GM19397 (cell line): ENCODE results near the gene TALDO1.

Experiments used
- ATAC-seq: cut with Tn5 transposase; IDR thresholded peaks from one replicate; pipeline ENCODE4 v1.9.1; 2021; ENCODE audit warnings: mild to moderate bottlenecking, moderate library complexity; ENCODE audit not compliant: unreplicated experiment

TALDO1 gene

DNA sequence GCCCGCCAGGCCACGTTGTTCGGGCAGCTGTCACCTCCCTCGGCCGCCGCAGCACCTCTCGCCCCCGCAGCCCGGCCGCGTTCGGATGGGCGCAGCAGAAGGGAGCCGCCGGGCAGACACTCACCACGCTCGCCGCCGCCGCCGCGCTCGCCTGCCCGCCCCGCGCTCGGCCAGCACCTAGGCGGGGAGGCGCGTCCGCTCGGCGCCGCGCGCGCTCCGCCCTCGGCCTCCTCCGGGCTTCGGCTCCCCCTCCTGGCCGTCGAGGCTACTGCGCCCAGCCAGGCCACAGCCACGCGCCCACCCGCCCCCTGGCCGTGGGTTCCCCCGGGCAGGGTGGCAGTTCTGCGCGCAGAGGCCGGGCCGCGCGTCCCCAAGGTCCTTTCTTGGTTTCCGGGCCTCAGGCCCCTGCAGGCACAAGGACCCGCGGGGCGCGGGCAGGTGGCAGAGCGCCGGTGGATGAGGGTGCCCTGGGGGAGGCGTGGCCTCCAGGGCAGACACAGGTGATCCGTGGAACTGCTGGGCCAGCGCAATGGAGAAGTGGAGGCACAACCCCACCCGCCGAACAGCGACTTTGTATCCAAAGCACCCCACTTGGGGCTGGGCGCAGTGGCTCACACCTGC, 50.9 kb downstream of the TALDO1 start, which contains the start of gene SLC25A22:
Gene SLC25A22 (minus strand): TSS at position 189 of the 621 bp plus-strand sequence. CDS start 3,275 bp downstream, outside the sequence.
- peak; percentile 51 for ATAC-seq

DNA sequence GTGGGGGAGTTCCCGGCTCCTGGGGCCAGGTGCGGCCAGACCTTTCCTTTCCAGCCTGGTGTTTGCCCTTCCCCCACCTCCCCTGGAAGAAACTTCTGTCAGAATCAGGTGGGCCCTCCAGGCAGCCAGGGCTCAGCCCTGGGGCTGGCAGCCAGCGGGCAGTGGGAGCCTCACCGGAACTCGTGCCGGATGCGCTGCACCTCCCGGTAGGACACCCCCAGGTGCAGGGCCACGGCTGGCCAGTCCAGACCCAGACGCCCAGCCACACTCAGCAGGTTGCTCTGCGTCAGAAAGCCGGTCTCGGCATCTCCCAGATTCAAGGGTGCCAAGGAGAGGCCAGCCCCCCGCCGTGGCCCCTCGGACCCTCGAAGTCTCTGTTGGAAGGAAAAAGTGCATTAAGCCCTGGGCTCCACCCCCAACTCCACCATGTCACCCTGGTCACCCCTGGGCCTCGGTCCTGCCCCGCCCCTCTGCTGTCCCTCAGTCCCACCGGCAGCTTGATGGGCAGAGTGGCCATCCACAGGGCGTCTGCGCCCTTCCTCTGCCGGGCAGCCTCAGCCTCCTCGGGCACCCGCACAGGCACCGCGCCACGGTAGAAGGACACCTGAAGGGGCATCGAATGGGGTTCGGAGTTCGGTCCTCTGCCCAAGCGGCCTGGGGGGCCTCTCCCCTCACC, 52.5 kb downstream of the TALDO1 start:
- no peak for ATAC-seq

DNA sequence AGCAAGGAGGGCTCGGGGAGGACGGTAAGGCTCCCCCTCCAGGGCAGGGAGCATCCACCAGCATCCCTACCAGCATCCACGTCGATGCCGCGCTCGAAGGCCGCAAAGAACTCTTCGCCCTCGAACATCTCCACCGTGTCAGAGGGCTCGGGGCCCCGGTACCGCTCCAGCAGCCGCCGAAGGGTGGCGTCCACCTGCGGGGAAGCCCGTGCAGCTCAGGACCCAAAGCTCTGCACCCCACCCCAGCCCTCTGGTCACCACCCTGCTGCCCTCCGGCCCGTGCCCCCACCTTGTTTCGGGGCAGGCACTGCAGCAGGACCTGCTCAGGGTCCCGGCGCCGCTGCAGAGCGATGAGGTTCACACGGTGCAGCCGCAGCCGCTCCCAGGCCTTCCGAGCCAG, 53.2 kb downstream of the TALDO1 start:
- no peak for ATAC-seq

DNA sequence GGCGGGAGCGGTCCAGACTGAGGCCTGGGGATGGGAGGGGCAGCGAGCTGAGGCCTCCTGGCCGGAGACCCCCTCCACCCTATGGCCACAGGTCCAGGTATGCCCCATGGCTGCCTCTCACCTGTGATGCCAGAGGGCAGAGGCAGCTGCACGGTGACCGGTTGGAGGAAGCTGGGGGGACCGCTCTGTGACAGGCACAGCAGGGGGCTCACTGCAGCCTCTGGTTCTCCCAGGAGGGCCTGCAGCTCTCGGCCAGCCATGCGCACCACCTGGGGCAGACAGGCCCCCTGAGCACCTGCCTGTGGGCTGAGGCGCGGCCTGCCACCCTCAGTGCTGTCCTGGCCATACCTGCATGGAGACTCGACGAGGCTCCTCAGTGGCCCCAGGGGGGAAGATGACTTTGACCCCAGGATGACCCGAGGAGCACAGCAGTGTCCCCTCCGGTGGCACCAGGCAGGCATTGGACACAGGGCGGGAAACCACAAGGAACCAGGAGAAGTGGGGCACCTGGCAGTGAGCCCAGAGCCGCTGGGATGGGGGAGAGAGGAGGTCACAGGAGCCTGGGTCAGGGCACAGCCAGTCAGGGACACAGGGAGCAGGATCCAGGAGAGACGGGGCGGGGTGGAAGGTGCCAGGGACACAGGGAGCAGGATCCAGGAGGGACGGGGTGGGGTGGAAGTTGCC, 54.0 kb downstream of the TALDO1 start:
- no peak for ATAC-seq

DNA sequence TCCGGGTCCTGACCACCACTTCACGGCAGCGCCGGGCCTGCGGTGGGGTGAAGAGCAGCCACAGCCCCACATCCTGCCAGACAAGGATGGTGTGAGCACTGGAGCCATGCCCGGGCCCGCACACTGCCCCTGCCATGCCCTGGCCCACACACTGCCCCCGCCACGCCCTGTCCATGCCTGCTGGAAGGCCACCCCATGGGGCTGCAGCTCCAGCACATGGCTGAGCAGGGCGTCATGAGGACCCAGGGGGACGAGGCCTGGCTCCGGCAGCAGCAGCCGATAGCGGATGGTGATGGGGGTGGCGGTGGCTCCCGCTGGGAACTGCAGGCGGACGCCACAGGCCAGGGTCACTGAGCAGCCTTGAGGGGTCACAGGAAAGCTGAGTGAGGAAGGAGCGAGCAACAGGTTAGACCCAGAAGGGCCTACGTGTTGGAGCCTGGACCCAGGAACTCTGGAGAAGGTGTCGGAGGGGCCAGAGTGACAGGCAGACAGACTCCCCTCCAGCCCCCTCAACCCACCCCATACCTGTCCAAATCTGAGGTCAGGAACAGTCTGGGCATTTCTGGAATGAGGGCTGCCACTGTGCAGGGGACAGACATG, 54.9 kb downstream of the TALDO1 start:
- ATAC-seq, result no peak

DNA sequence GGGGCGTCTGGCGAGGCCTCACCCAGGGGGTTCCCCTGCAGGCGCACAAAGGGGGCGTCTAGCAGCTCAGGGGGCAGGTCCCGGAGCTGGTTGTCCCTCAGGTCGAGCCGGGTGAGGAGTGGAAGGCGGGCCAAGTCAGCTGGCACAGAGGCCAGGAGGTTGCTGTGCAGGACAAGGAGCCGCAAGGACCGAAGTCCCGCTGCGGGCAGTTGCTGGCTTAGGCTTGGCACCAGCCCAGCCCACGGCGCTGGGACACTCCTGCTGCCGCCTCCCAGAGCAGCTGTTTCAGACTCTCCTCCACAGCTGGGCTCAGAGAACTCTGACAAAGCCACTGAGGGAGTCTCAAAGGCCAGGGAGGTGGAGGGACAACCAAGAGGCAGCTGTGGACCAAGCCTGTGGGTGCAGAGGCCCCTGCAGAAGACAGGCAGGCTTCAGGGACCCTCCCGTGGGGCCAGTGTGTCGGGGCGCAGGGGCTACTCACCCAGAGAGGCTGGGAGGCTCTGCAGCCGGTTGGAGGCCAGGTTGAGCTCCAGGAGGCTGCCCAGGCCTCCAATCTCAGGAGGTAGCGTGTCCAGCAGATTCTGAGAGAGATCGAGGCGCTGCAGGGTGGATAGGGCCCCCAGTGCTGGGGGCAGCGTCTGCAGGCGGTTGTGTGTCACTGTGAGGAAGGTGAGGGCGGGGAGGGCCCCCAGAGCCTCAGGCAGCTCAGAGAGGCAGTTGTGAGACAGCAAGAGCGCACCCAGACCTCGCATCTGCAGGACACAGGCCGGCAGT, 55.6 kb downstream of the TALDO1 start:
- no peak for ATAC-seq

DNA sequence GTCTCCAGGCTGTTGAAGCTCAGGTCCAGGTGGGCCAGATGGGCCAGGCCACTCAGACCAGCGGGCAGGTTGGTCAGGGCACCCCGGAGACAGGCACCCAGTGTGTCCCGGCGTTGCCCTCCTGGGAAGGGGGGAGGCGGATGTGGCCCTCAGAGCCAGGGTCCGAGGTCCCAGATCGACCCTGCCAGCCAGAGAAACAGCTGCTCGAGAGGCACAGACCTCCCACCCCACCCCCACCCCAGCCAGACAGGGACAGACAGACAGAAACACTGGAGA, 56.1 kb downstream of the TALDO1 start:
- no peak for ATAC-seq

DNA sequence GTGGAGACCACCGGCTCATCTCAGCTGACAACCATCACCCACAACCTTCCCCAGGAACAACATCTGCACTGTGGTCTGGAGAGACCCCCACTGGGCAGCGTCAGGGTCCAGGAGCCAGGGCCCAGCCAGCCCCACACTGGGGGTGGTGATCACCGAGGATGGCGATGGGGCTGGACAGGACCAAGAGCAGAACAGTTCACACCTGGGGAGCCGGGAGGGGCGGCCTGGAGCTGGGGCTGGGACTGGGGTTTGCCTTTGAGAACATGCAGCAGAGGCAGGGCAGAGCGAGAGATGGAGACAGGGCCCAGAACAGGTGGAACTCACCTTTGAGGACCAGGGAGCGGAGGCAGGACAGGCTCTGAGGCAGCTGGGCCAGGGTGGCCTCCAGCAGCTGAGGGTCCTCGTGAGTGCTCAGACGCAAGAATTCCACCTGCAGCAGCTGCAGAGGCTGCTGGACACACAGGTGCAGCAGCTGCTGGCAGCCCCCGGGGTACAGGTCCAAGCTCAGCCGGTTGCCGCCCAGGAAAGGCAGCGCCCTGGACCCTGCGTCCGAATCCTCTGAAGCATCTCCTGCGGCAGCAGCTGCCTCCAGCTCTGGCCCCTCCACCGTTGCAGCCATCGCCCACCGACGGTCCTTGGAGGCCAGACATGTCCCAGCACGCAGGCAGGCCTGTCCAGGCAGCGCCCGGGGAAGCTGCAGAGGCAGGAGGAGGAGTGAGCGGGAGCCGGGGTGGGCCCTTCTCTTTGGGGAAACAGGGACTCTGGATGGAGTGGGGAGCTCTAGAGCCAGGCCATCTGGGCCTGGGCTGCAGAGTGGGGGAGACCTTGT, 56.7 kb downstream of the TALDO1 start:
- ATAC-seq, result no peak

DNA sequence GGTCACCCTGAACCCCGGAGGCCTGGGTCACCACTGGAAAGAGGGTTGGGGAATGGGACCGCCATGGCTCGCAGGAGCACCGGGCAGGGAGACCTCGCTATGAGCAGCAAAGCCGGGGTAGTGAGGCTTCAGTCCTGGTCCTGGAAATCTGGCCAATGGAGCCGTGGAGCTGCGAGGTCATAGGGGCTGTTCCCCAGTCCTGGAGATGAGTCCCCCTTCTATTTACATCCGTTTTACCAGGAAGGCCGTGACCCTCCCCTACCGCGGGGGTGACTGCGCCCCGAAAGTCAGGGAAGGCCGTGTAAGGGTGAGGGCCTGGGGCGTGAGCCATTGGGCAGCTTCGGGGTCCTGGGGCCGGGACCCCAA, 57.3 kb downstream of the TALDO1 start:
- ATAC-seq, result no peak

DNA sequence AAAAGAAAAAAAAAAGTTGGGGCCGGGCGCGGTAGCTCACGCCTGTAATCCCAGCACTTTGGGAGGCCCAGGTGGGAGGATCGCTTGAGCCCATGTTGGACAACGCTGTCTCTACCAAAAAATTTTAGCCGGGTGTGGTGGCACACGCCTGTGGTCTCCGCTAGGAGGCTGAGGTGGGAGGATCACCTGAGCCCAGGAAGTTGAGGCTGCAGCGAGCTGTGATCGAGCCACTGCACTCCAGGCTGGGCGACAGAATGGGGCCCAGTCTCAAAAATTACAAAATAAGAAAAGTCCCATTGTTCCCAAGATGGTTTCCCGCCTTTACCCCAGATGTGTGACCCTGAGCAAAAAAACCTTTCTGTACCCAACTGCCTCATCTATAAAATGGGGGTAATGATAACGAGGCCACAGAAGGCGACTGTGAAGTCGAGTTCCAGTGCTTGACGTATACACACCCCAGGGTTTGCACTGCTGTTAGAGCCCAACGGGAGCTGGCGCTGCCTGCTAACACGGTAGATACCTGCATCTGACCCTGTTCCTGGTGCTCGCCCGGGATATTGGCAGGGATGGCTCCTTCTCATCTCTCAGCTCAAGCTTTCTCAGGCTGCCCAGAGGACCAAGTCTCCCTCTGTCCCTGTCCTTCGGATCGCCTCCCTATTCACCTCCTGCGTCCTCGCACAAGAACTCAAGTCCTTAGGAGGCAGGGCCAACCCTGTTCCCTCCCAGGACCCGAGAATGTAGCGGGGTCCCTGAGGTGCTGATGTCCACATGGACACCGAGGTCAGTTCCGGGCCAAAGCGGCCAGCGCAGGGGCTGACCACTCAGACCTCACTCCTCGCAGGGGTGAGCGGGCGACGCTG, 61.4 kb downstream of the TALDO1 start:
- no peak for ATAC-seq

DNA sequence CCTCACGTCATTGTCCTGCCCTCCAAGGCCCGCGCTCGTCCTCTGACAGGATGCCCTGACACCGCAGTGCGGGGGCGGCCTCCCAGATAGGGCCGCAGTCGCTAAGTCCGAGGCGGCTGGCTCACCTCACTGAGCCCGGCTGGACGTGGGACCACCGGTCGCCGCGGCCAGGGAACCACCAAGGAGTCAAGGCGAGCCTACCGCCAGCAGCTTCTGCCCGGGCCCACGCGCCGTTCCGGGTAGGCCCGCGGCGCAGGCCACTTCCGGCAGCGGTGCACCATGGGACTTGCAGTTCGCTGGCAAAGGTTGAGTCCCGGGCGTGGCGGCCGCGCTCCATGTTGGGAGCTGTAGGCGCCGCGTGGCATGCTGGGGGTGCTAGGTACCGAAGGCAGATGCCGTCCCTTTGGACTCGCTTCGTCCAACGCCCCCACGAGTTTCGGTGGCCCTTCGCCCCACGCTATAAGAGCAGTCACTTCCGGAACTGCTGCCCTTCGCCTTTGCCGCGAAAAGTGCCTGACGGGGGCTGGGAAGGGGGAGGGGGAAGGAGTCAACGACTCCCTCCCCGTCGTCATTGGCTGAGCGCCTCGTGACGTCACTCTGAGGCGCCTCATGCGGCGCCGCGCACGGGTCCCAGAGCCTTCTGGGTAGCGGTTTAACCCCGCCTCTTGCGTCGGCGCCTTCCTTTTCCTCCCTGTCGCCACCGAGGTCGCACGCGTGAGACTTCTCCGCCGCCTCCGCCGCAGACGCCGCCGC, 62.2 kb downstream of the TALDO1 start, which contains the start of gene RPLP2:
Gene RPLP2 (plus strand): TSS at position 681 of the 753 bp plus-strand sequence. CDS start 268 bp downstream, outside the sequence.
- ATAC-seq, result peak; percentile 75

DNA sequence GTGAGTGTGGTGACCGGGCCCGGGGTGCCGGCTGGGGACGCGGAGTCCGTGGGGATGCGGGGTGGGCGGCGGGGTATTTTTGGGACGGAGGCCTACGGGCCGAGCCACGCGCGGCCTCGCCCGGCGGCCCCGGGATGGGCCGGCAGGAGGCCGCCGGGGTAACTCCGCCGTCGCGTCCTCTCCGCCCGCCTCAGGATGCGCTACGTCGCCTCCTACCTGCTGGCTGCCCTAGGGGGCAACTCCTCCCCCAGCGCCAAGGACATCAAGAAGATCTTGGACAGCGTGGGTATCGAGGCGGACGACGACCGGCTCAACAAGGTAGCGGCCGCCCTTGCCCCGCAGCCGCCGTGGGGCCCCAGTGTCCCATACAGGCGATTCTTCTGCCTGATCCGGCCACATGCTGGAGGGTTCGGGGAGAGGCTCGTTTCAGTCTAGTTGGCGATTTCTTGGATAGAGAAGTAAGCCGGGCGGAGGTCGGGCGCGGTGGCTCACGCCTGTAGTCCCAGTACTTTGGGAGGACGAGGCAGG, 62.8 kb downstream of the TALDO1 start:
- no peak for ATAC-seq

DNA sequence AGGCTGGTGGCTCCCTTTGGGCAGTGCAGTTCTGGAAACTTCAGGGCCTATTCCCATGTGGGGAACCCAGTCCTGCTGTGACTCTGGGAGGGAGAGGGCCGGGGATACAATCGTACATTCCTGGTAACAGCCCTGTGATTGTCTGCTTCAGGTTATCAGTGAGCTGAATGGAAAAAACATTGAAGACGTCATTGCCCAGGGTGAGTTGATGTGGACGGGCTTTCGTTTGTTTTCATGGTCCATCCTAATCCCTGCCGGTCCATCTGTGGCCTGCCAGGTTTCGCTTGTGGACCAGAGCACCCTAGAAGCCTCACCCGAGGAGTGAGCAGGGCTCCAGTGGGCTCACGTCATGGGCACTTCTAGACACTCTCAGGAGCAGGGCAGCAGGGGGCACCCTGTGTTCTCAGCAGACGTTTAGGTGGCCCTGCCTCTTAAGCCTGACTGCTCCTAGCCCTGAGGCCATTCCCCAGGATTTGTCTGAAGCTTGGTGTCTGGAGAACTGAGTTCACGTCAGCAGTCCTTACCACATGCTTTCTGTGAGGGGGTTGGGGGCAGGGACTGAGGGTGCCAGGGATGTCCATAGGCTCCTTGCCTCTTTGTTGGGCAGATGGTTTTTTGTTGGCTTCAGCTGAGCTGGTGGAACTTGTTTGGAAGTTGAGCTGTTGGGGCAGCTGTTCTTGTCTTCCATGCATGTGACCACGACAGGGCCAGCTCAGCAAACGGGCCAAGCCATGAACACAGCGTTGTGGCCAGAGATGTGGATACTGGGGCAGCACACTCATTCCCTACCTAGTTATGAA, 64.4 kb downstream of the TALDO1 start:
- ATAC-seq, result no peak

DNA sequence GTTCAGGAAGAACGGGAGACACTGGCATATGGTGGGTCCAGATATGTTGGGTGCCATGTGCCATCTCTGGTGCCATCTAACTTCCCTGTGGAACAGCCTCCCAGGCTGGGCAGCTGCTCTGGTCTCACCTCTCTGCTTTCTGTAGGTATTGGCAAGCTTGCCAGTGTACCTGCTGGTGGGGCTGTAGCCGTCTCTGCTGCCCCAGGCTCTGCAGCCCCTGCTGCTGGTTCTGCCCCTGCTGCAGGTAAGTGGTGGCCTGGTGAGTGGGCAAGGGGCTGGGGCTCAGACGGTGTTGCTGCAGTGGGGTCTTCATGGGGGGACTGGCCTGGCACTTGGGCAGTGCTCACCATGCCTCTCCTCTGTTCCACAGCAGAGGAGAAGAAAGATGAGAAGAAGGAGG, 65.1 kb downstream of the TALDO1 start:
- no peak for ATAC-seq

DNA sequence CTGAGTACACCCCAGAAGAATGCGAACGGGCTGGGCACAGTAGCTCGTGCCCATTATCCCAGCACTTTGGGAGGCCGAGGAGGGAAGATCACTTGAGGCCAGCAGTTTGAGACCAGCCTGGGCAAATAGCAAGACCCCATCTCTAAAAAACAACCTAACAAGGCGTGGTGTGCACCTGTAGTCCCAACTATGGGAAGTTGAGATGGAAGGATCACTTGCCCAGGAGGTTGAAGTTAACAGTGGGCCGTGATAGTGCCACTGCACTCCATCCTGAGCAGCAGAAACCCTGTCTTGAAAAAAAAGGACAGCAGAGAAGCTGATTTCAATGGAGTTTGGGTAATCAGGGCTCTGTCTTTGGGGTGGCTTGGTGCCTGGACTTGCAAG, 65.8 kb downstream of the TALDO1 start:
- no peak for ATAC-seq

DNA sequence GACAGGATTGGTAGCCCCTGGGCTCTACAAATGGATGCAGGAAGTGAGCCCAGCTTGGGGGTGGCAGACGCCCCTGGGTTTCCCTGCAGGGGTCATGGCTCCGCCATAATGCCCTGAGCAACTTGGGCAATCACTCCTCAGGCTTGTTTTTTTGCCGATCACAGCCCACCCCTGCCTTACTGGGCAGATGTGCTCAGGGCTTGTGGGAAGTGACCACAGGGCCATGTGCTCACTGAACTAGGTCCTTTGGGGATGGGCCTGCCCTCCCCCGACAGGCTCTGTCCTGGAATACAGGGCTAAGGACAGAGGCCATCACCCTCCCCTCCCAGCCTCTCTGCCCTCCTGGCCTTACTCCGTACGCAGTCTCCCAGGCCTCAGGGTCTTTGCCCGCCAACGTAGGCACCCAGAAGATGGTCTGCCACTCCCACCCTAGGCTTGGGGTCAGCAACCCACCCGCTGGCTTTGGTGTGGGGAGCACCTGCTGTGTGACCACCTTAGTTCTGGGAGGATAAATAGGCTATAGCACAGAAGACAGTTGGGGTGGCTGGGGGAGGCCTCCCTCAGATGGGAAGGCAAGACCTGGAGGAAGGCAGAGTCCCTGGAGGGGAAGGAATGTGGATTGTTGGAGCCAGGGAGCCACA, 66.3 kb downstream of the TALDO1 start:
- no peak for ATAC-seq
